ENCODE data around the gene IL17RC.

The IL17RC gene

GRCh38 chr3:9916346-9916733 lies 558 bp upstream of the IL17RC start:
- peak overlapping the region; percentile 90 for H3K4me3 Mint-ChIP-seq
- no peaks in the 10 kb centered on the region for H3K27me3 Mint-ChIP-seq (ENCODE audit: low read depth)
- H3K4me1 Mint-ChIP-seq, result peaks cover 15% of the 10 kb centered on the region
- no peaks in the 10 kb centered on the region for H3K36me3 Mint-ChIP-seq (ENCODE audit: low read depth)
- H3K9me3 Mint-ChIP-seq, result no peaks in the 10 kb centered on the region
- TF ChIP-seq CTCF (IDR thresholded peaks at IDR 0.05; ENCODE audit: unreplicated experiment in 3 of 3), result no peak
- H3K27ac Mint-ChIP-seq, result peak overlapping the region; percentile 93 to 98 (median 97)

GRCh38 chr3:9917820-9918219 lies 922 bp downstream of the IL17RC start:
- H3K27ac Mint-ChIP-seq, result peak overlapping the region in 2 of 3 experiments; percentile 66 to 93

GRCh38 chr3:9918261-9919038 lies 1.6 kb downstream of the IL17RC start:
- H3K9me3 Mint-ChIP-seq, result no peaks in the 10 kb centered on the region
- H3K36me3 Mint-ChIP-seq (ENCODE audit: low read depth), result peaks cover 4% of the 10 kb centered on the region
- H3K4me3 Mint-ChIP-seq, result peak overlapping the region; percentile 48 to 73 (median 57)
- no peak overlapping the region for H3K27ac Mint-ChIP-seq
- H3K27me3 Mint-ChIP-seq (ENCODE audit: low read depth), result no peaks in the 10 kb centered on the region
- peaks cover 15% of the 10 kb centered on the region for H3K4me1 Mint-ChIP-seq
- no peak for TF ChIP-seq CTCF (IDR thresholded peaks at IDR 0.05; ENCODE audit: unreplicated experiment in 3 of 3)

More at GRCh38 chr3:9917820-9918219, 922 bp downstream of the IL17RC start:
- no peak for TF ChIP-seq CTCF (IDR thresholded peaks at IDR 0.05; ENCODE audit: unreplicated experiment in 3 of 3)
- H3K9me3 Mint-ChIP-seq, result no peaks in the 10 kb centered on the region
- H3K4me1 Mint-ChIP-seq, result peaks cover 15% of the 10 kb centered on the region
- H3K4me3 Mint-ChIP-seq, result peak overlapping the region; percentile 76 to 90 (median 90)
- H3K36me3 Mint-ChIP-seq (ENCODE audit: low read depth), result peaks cover 4% of the 10 kb centered on the region
- H3K27me3 Mint-ChIP-seq (ENCODE audit: low read depth), result no peaks in the 10 kb centered on the region

GRCh38 chr3:9928158-9928557 lies 11.3 kb downstream of the IL17RC start:
- Mint-ChIP-seq H3K36me3 (ENCODE audit: low read depth) (peaks cover 18% of the 10 kb centered on the region), H3K9me3 (no peaks in the 10 kb centered on the region), H3K4me1 (no peaks in the 10 kb centered on the region), H3K27me3 (ENCODE audit: low read depth) (peaks cover 3% of the 10 kb centered on the region), H3K27ac (no peak overlapping the region), H3K4me3 (no peak overlapping the region)
- TF ChIP-seq CTCF (IDR thresholded peaks at IDR 0.05; ENCODE audit: unreplicated experiment in 3 of 3), result no peak

- peaks cover 12% of the 10 kb centered on the region for H3K4me1 Mint-ChIP-seq
- H3K4me3 Mint-ChIP-seq, result peak overlapping the region; percentile 27 to 72 (median 59)
- peaks cover 17% of the 10 kb centered on the region for H3K36me3 Mint-ChIP-seq (ENCODE audit: low read depth)
- no peak overlapping the region for H3K27ac Mint-ChIP-seq
- no peaks in the 10 kb centered on the region for H3K9me3 Mint-ChIP-seq
- peaks cover 3% of the 10 kb centered on the region for H3K27me3 Mint-ChIP-seq (ENCODE audit: low read depth)
- no peak for TF ChIP-seq CTCF (IDR thresholded peaks at IDR 0.05; ENCODE audit: unreplicated experiment in 3 of 3)
Measured at GRCh38 chr3:9930804-9931418, 14.0 kb downstream of the IL17RC start.

Measured in nephron (organoid).